Stimulated activated CD8-positive, alpha-beta memory T cell treated with anti-CD3 and anti-CD28 coated beads, Interleukin-12 subunit alpha, Interleukin-12 subunit beta, amount 100 ng/mL, for 1 hour (primary cell): ENCODE measurements around the gene RNPEPL1.
A peak's percentile ranks its signal among the peaks of the same experiment; 100 is the strongest.

Experiments used
- DNase-seq: peaks from one replicate; pipeline ENCODE4 v3.0.0-alpha.2; 2020; ENCODE audit warnings: low read depth

Gene RNPEPL1

GRCh38 chr2:240577281-240578109 lies 9.2 kb downstream of the RNPEPL1 start:
- no peak for DNase-seq

- DNase-seq: no peak
Observed at GRCh38 chr2:240578110-240578450, 9.8 kb downstream of the RNPEPL1 start.

- no peak for DNase-seq
Observed at GRCh38 chr2:240578488-240578887, 10.2 kb downstream of the RNPEPL1 start.

- no peak for DNase-seq
Observed at GRCh38 chr2:240579071-240579762, 10.9 kb downstream of the RNPEPL1 start.

- peak; percentile 62 for DNase-seq
Observed at GRCh38 chr2:240579771-240580614, 11.7 kb downstream of the RNPEPL1 start.

GRCh38 chr2:240581811-240582210 lies 13.5 kb downstream of the RNPEPL1 start:
- no peak for DNase-seq

GRCh38 chr2:240582781-240583180 lies 14.5 kb downstream of the RNPEPL1 start:
- DNase-seq: no peak

- no peak for DNase-seq
Observed at GRCh38 chr2:240583774-240584173, 15.5 kb downstream of the RNPEPL1 start.

GRCh38 chr2:240584486-240585031 lies 16.3 kb downstream of the RNPEPL1 start:
- DNase-seq: no peak

GRCh38 chr2:240585101-240585500 lies 16.8 kb downstream of the RNPEPL1 start:
- no peak for DNase-seq

- DNase-seq: no peak
Observed at GRCh38 chr2:240585681-240586197, 17.5 kb downstream of the RNPEPL1 start.

- peak; percentile 95 for DNase-seq
Observed at GRCh38 chr2:240586198-240586918, 18.1 kb downstream of the RNPEPL1 start, which contains the start of gene CAPN10. Gene CAPN10 (plus strand): TSS chr2:240586734. CDS start chr2:240586912, 178 bp downstream.

- DNase-seq: peak; percentile 35
Observed at GRCh38 chr2:240586919-240587800, 18.9 kb downstream of the RNPEPL1 start.

GRCh38 chr2:240588006-240588655 lies 19.8 kb downstream of the RNPEPL1 start:
- no peak for DNase-seq

- no peak for DNase-seq
Observed at GRCh38 chr2:240588669-240589068, 20.4 kb downstream of the RNPEPL1 start.

- DNase-seq: no peak
Observed at GRCh38 chr2:240589375-240589774, 21.1 kb downstream of the RNPEPL1 start.

- DNase-seq: no peak
Observed at GRCh38 chr2:240589850-240590525, 21.7 kb downstream of the RNPEPL1 start.

GRCh38 chr2:240590681-240591111 lies 22.4 kb downstream of the RNPEPL1 start:
- DNase-seq: no peak

- no peak for DNase-seq
Observed at GRCh38 chr2:240591226-240591625, 22.9 kb downstream of the RNPEPL1 start.
